Nephron (organoid): Measurements from ENCODE around the gene RAF1.
A peak's percentile ranks its signal among the peaks of the same experiment; 100 is the strongest.

ENCODE experiments used
- H3K27ac Mint-ChIP-seq, 3 experiments: 2 replicates each; pipeline ENCODE4 v1.8.0; 2020; ENCODE audit warnings: mixed read lengths in 3 of 3, mild to moderate bottlenecking in 2 of 3, moderate library complexity in 1 of 3
- H3K27me3 Mint-ChIP-seq: 2 replicates; pipeline ENCODE4 v1.8.0; 2021; ENCODE audit warnings: low read depth, mild to moderate bottlenecking, moderate library complexity, mixed read lengths
- H3K36me3 Mint-ChIP-seq: 2 replicates; pipeline ENCODE4 v1.8.0; 2020; ENCODE audit warnings: low read depth, mixed read lengths
- H3K4me1 Mint-ChIP-seq: 2 replicates; pipeline ENCODE4 v1.8.0; 2020; ENCODE audit warnings: mixed read lengths
- H3K4me3 Mint-ChIP-seq, 3 experiments: 2 replicates each; pipeline ENCODE4 v1.8.0; 2020; ENCODE audit warnings: mild to moderate bottlenecking in 3 of 3, mixed read lengths in 3 of 3, moderate library complexity in 2 of 3
- H3K9me3 Mint-ChIP-seq: 2 replicates; pipeline ENCODE4 v1.8.0; 2020; ENCODE audit warnings: mixed read lengths
- TF ChIP-seq, protein P1 (sequence below), 3 experiments: fragments of 200-600 bp; sonication (generic); IDR thresholded peaks; one replicate each; pipeline ENCODE4 v1.5.0; 2021; ENCODE audit warnings: antibody characterized with exemption in 3 of 3; ENCODE audit not compliant: unreplicated experiment in 3 of 3

The RAF1 gene

DNA sequence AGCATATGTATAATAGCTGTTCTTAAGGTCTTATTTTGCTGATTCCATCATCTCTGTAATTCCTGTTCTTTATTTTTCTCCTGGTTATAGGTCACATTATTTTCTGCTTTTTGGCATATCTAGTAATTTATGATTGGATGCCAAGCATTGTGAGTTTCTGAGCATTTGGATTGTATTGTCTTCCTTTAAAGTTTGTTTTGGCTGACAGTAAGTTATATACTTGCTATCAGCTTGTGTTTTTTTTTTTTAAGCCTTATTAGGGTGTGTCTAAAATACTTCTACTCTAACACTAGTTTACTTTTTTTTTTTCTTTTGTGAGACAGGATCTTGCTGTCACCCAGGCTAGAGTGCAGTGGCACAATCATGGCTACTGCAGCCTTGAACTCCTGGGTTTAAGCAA, 96.9 kb downstream of the RAF1 start:
- peaks cover 19% of the 10 kb centered on the region for H3K4me1 Mint-ChIP-seq
- H3K36me3 Mint-ChIP-seq: peaks cover 66% of the 10 kb centered on the region
- H3K4me3 Mint-ChIP-seq: no peak overlapping the region
- TF ChIP-seq, protein P1, sequence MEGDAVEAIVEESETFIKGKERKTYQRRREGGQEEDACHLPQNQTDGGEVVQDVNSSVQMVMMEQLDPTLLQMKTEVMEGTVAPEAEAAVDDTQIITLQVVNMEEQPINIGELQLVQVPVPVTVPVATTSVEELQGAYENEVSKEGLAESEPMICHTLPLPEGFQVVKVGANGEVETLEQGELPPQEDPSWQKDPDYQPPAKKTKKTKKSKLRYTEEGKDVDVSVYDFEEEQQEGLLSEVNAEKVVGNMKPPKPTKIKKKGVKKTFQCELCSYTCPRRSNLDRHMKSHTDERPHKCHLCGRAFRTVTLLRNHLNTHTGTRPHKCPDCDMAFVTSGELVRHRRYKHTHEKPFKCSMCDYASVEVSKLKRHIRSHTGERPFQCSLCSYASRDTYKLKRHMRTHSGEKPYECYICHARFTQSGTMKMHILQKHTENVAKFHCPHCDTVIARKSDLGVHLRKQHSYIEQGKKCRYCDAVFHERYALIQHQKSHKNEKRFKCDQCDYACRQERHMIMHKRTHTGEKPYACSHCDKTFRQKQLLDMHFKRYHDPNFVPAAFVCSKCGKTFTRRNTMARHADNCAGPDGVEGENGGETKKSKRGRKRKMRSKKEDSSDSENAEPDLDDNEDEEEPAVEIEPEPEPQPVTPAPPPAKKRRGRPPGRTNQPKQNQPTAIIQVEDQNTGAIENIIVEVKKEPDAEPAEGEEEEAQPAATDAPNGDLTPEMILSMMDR (IDR thresholded peaks at IDR 0.05; ENCODE audit: unreplicated experiment in 3 of 3): no peak
- peaks cover 15% of the 10 kb centered on the region for H3K9me3 Mint-ChIP-seq
- H3K27me3 Mint-ChIP-seq: no peaks in the 10 kb centered on the region
- no peak overlapping the region for H3K27ac Mint-ChIP-seq

DNA sequence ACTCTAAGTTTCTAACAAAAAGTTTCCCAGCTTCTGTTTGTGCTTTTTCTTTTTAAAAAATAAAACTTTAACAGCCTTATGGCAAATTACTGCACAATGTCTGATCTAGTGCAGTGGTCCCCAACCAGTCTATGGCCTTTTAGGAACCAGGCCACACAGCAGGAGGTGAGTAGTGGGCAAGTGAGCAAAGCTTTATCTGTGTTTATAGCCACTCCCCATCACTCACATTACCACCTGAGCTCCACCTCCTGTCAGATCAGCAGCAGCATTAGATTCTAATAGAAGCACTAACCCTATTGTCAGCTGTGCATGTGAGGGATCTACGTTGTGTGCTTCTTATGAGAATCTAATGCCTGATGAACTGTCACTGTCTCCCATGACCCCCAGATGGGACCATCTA, 101.5 kb downstream of the RAF1 start:
- H3K4me1 Mint-ChIP-seq: peaks cover 59% of the 10 kb centered on the region
- peaks cover 15% of the 10 kb centered on the region for H3K9me3 Mint-ChIP-seq
- H3K27ac Mint-ChIP-seq: peak overlapping the region; percentile 64 to 96 (median 85)
- peak overlapping the region in 1 of 3 experiments; percentile 26 for H3K4me3 Mint-ChIP-seq
- TF ChIP-seq, protein P1 (IDR thresholded peaks at IDR 0.05; ENCODE audit: unreplicated experiment in 3 of 3): no peak
- H3K36me3 Mint-ChIP-seq: peaks cover 25% of the 10 kb centered on the region
- no peaks in the 10 kb centered on the region for H3K27me3 Mint-ChIP-seq

DNA sequence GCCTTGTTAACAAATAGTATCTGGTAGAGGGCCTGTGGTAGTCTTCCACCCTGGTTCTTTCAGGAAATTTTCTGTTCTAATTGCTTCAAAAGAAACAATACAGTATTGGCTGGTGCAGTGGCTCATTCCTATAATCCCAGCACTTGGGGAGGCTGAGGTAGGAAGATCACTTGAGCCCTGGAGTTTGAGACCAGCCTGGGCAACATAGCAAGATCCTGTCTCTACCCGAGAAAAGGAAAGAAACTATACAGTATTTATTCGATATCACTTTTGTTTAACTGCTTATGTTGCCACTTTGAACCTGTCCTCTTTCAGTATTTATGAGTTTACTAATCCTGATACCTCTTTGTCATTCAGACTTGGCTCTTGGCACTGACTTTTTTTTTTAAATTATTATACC, 102.5 kb downstream of the RAF1 start:
- Mint-ChIP-seq H3K27me3 (no peaks in the 10 kb centered on the region), H3K27ac (peak overlapping the region in 2 of 3 experiments; percentile 32 to 70), H3K4me1 (peaks cover 60% of the 10 kb centered on the region), H3K9me3 (peaks cover 11% of the 10 kb centered on the region), H3K4me3 (peak overlapping the region in 1 of 3 experiments; percentile 21), H3K36me3 (peaks cover 17% of the 10 kb centered on the region)
- TF ChIP-seq, protein P1 (IDR thresholded peaks at IDR 0.05; ENCODE audit: unreplicated experiment in 3 of 3): no peak

DNA sequence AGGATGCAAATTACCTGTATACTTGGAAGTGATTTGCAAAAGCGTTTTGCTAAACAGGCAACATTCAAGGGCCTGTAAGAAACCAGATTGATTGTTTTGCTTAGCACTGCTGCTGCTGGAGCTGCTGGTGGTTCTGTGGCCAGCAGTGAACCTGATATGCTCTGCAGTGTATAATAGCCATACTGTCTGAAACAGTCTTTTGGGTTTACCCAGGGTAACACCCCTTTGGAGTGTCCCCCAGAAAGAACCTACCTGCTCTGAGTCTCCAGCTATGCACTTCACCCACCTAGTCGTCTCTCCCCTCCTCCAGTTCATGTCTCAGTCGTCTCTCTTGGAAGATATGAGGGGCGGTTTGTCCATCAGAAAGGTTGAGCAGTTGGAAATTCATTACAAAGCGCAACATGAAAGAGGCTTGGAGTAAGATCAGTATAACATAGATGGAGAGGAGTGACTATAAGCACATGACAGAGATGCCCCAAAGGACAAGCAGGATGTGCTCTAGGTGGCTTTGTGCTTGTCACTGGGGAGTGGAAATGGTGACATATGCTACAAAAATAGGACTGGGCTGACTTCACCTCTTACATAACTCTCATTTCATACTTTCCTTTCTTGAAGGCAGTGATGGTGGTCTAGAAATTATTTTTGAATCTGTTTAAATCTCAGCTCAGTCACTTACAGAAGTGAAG, 103.3 kb downstream of the RAF1 start:
- TF ChIP-seq, protein P1 (IDR thresholded peaks at IDR 0.05; ENCODE audit: unreplicated experiment in 3 of 3): no peak
- peaks cover 6% of the 10 kb centered on the region for H3K9me3 Mint-ChIP-seq
- no peaks in the 10 kb centered on the region for H3K27me3 Mint-ChIP-seq
- peak overlapping the region; percentile 32 to 70 (median 39) for H3K27ac Mint-ChIP-seq
- H3K4me1 Mint-ChIP-seq: peaks cover 60% of the 10 kb centered on the region
- peak overlapping the region; percentile 3 to 19 (median 12) for H3K4me3 Mint-ChIP-seq
- peaks cover 11% of the 10 kb centered on the region for H3K36me3 Mint-ChIP-seq

DNA sequence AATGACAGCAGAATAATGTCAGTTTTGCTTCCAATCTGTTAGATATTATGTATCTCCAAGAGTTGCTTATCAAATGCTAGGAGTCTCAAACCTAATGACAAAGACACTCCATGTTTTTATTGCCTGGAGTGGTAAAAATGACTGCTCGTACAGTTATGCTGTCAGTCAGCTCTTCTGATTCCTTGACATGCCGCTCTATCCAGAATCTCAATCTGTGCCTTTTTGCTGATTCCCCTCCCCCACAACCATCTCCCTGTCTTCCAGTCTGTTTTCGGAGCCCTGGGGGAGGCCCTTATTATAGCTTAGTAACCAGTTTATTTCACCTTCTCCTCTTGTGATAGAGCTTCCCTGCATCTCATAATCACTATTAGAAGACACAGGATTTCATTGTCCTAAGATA, 104.4 kb downstream of the RAF1 start:
- H3K9me3 Mint-ChIP-seq: no peaks in the 10 kb centered on the region
- peaks cover 3% of the 10 kb centered on the region for H3K36me3 Mint-ChIP-seq
- peaks cover 56% of the 10 kb centered on the region for H3K4me1 Mint-ChIP-seq
- H3K4me3 Mint-ChIP-seq: peak overlapping the region; percentile 90 to 91 (median 90)
- TF ChIP-seq, protein P1 (IDR thresholded peaks at IDR 0.05; ENCODE audit: unreplicated experiment in 3 of 3): no peak
- peak overlapping the region; percentile 12 to 64 (median 64) for H3K27ac Mint-ChIP-seq
- no peaks in the 10 kb centered on the region for H3K27me3 Mint-ChIP-seq

DNA sequence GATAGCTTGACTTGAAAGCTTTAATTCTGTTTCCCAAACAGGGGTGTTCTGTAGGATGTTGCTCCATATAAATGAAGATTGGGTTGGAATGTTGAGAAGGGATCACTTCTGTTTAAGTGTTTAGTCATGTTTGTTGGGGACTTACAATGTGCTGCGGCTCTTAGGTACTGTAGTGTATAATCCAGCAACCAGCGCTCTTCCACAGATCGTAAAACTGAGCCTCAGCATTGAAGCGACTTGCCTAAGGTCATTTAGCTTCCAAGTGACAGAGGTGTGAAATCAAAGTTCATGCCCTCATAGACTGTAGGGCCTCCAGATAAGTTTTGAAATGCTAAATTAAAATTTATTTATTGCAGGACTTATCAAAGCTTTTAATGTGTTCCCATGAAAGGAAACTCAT, 105.2 kb downstream of the RAF1 start:
- H3K27me3 Mint-ChIP-seq: peaks cover 5% of the 10 kb centered on the region
- H3K4me3 Mint-ChIP-seq: peak overlapping the region; percentile 90 to 91 (median 90)
- H3K27ac Mint-ChIP-seq: peak overlapping the region; percentile 88 to 95 (median 94)
- TF ChIP-seq, protein P1 (IDR thresholded peaks at IDR 0.05; ENCODE audit: unreplicated experiment in 3 of 3): no peak
- peaks cover 55% of the 10 kb centered on the region for H3K4me1 Mint-ChIP-seq
- no peaks in the 10 kb centered on the region for H3K9me3 Mint-ChIP-seq
- no peaks in the 10 kb centered on the region for H3K36me3 Mint-ChIP-seq
